Pons (tissue), 1 donor: ENCODE data around the gene CCDC85C.
A peak's percentile ranks its signal among the peaks of the same experiment; 100 is the strongest.

Experiments used
- DNase-seq: peaks from one replicate; pipeline ENCODE4 v3.0.0-alpha.2; 2016; ENCODE audit warnings: low spot score

The CCDC85C gene

GRCh38 chr14:99605299-99605961 is 1.4 kb upstream of the CCDC85C start:
- DNase-seq = no peak

- no peak for DNase-seq
Measured at GRCh38 chr14:99604766-99605298, 825 bp upstream of the CCDC85C start.

DNA sequence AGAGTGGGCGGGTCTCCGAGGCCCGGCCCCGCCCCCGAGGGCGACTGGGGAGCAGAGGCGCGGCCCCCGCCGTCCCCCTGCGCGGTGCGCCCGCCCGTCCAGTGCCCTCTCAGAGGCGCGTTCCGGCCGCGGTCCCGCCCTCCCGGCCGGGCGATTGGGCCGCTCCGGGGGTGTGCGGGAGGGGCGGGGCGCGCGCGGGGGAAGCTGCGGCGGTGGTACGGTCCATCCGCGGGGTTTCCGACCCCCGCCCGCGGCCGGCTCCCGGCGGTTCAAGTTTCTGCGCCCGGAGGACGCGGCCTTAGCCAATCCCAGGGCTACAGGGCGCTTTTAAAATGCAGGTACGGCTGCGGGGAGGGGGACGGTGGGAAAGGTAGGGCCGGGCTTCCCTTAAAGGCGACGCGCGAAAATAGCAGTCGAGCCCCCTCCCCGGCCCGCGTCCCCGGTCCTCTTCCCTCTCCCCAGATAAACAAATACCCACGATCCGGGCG is 315 bp upstream of the CCDC85C start:
- peak; percentile 94 for DNase-seq

DNA sequence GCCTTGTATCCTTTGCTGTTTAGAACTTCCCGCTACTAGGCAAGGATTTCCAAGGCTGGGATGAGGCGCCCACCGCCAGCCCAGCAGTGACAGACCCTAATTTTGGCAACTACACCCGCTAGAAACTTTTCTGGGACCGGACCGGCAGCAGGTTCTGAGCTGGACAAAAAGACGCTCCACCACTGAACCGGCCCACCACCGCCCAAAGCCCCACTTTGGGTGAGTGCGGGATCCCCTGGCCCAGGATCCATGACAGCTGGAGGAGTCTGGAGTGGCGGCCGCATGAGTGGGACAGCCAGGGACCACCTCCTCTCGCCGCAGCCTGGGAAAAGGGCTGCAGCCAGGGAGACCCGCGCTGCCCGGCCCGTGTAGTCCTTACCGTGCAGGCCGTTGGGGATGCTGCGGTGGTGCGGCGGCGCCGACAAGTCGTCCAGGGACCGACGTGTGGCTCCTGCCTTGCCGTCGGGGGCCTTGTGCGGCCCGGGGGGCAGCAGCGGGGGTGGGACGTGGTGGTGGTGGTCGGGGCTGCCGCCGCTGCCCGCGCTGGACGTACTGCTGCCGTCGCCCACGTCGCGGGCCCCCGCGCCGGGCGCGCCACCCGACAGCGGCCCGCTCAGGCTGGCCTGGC is 1.1 kb downstream of the CCDC85C start:
- DNase-seq = no peak

DNA sequence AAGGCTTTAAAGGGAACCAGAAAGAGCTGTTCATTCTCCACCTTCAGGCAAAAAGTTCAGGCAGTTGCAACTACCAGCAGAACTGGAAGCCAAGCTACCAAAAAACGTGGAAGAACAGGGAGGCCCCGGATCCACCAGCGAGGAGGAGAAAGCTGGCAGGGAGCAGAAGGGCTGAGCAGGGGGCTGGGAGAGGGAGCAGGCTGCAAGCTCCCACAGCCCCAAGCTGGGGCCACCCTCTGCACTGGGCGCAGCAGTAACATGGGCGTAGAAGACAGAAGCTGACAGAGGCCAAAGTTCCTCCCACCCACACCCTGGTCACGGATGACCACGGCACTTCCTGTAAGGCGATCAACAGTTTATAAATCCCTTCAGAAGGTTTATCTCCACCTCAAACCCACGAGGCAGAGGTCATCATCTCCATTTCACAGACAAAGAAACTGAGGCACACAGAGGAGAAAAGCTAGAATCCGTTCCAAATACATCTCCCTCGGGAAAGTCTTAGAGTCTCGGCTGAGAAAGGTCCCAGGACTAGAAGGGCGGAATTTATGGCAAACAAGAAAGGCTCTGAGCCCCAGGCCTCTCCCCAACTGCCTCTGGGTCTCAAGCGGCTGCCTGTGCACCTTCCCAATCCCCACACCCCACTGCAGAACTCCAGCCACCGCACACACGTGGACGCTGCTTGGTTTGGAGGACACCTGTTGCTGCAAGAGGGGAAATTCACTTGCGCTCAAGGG is 1.8 kb downstream of the CCDC85C start:
- no peak for DNase-seq

- DNase-seq = peak; percentile 70
Measured at GRCh38 chr14:99601361-99601831, 2.6 kb downstream of the CCDC85C start.

DNA sequence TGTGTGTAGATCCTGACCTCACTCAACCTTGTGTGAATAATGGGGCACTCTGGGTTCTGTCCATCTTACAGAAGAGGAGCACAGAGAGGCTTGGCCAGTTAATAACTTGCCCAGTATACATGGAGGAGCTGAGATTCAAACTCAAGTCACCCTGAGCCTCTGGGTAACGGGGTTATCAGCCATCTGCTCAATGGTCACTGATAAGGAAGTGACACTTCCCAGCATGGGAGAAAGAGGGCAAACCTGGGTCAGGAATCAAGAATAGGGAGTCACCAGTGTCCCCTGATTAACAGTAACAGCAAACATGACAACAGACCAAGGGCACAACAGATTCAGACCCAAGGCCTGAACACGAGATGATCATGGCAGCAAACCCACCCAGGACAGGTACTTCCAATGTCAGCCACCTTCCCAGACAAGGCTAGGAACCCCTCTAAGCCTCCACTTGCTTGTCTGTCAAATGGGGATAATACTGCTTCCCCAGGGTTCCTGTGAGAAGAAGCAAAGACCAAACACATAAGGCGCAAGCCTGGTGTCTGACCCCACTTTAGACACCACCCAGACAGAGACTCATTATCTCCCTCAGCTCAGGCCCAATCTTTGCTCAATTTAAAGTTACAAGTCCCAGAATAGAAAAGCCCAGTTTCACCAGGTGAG is 3.6 kb downstream of the CCDC85C start:
- no peak for DNase-seq

- no peak for DNase-seq
Measured at GRCh38 chr14:99599393-99599792, 4.6 kb downstream of the CCDC85C start.

GRCh38 chr14:99598774-99599173 is 5.2 kb downstream of the CCDC85C start:
- DNase-seq = peak; percentile 88

- no peak for DNase-seq
Measured at GRCh38 chr14:99597911-99598600, 6.0 kb downstream of the CCDC85C start.

GRCh38 chr14:99596772-99597171 is 7.2 kb downstream of the CCDC85C start:
- no peak for DNase-seq

DNA sequence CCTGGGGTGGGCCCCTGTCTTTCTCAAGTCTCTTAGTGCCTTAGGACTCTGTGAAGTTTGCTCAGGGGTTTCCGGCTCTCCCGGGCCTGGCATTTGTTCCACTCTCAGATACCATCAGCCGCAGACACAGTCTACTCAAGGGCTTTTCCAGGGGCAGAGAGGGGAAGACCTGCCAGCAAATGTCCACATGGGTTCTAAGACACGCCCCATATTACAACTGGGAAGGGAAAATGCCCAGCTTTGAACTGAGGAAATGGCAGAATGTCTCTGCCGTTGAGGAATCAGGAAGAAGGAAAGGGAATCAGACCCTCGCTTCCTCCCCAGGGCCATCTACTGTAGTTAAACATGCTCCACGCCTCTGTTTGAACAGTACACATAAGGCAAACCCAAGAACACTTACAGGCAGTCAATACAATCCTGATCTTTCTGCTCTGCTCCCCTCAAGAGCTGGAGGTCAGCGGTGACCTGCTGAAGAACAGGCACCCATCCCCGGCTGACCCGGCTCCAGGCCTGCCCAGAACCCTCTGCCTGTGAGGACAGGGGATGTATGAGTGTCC is 7.9 kb downstream of the CCDC85C start:
- no peak for DNase-seq

DNA sequence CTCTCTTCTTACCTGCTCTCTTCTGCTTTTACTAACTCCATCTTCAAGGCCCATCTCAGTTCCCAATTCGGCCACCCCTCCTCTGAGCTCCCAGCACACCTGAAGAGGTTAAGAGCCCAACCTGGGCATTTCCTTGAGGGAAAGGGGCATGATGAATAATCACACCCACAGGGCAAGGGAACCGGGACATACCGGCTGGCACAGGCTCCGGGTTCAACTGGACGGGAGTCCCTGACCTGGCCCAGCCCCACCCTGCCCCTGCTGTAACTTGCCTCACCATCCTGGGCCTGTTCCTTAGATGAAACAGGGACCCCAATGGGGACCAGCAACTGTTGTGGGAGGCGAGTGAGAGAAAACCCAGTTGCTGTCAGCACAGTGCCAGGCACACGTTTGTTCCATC is 8.5 kb downstream of the CCDC85C start:
- DNase-seq = no peak

DNA sequence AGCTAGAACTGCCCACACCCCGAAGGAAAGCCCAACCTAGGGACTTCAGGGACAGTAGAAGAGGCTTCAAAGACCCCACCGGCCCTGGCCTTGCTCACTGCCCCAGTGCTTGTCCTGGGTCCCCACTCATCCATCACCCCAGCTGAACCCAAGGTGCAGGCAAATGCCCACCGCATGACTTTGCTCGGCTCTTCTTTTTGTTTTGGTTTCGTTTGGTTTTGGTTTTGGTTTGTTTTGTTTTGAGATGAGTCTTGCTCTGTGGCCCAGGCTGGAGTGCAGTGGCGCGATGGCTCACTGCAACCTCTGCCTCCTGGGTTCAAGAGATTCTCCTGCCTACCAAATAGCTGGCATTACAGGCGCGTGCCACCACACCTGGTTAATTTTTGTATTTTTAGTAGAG is 9.0 kb downstream of the CCDC85C start:
- no peak for DNase-seq

GRCh38 chr14:99593971-99594841 is 9.8 kb downstream of the CCDC85C start:
- DNase-seq = no peak

DNA sequence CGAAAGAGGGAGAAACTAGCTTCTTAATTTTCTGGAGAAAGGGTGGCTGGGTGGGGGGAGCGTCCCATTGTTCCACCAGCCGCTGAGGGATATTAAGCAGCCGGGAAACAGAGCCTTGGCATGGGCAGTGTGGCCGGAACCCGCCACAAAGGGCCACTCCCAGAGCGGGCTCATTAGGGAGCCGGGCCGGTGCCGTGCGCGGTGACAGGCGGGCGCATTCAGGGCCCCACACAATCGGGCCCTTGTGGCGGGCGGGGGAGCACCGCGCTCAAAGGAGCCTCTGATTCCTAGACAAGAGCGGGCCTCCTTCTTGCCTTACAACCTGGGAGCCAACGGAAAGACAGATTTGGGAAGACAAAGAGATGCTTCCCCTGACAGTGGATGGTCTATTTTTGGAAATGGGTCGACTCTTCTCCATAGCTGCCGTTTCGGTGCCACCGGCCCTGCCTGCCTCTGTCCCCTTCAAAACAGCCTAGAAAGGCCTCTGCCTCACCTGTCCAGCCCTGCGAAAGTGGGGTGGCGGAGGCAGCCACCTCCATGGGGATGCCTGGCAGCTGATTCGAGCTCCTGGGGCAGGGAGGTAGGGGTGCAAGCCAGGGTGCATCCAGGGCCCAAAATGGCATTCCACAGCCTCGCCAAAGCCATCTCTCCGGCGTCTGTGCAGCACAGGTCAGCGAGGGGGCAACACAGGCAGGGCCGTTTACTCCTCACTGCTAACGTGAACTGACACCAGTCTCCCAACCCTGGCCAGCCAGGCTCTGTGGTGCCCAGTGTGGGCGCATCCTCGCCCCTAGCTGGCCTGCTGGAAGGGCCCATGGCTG is 10.9 kb downstream of the CCDC85C start:
- peak; percentile 88 for DNase-seq

DNA sequence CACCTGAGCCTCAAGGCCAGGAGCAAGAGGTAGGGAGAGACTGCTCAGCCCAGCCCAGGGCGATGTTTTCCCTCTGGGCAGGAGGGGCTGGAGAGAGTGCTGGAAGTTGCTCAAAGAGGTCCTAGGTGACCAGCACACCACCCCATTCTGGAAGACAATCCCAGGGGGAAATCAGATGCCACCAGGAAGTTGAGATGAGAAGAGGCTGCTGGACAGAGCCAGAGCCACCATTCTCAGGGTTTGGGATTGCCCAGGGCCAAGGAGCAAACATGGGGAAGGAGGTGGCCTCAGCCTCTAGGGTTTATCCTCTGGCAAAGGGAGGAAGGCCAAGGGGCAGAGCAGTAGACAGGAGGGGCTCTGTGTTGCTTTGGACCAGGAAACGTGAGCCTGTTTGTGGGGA is 11.6 kb downstream of the CCDC85C start:
- no peak for DNase-seq

GRCh38 chr14:99590746-99591555 is 13.1 kb downstream of the CCDC85C start:
- no peak for DNase-seq
